Ishikawa (cell line): ENCODE results near the gene GANAB.

ENCODE experiments used
- CEBPB ChIP-seq: IDR thresholded peaks from 2 replicates; pipeline ENCODE4 v1.6.1; 2012
- CREB1 ChIP-seq: IDR thresholded peaks from 2 replicates; pipeline ENCODE4 v1.6.1; 2012; ENCODE audit warnings: low read depth
- EGR1 ChIP-seq: IDR thresholded peaks from 2 replicates; pipeline ENCODE4 v1.6.1; 2012
- EP300 ChIP-seq: IDR thresholded peaks from 2 replicates; pipeline ENCODE4 v1.6.1; 2012; ENCODE audit warnings: borderline replicate concordance
- FOXM1 ChIP-seq: IDR thresholded peaks from 2 replicates; pipeline ENCODE4 v1.6.1; 2012; ENCODE audit warnings: low read depth, borderline replicate concordance
- MAX ChIP-seq: IDR thresholded peaks from 2 replicates; pipeline ENCODE4 v1.6.1; 2012
- NFIC ChIP-seq: IDR thresholded peaks from 2 replicates; pipeline ENCODE4 v1.6.1; 2012
- RAD21 ChIP-seq: IDR thresholded peaks from 2 replicates; pipeline ENCODE4 v1.6.1; 2012; ENCODE audit warnings: low read depth
- TAF1 ChIP-seq: IDR thresholded peaks from 2 replicates; pipeline ENCODE4 v1.6.1; 2012; ENCODE audit warnings: low read depth, mild to moderate bottlenecking
- TCF12 ChIP-seq: IDR thresholded peaks from 2 replicates; pipeline ENCODE4 v1.6.1; 2012; ENCODE audit warnings: low read depth
- TEAD4 ChIP-seq: IDR thresholded peaks from 2 replicates; pipeline ENCODE4 v1.6.1; 2012
- YY1 ChIP-seq: IDR thresholded peaks from 2 replicates; pipeline ENCODE4 v1.6.1; 2012; ENCODE audit warnings: low read depth
- ZBTB7A ChIP-seq: IDR thresholded peaks from 2 replicates; pipeline ENCODE4 v1.6.1; 2012; ENCODE audit warnings: low read depth
- TF ChIP-seq, protein P1 (sequence below): IDR thresholded peaks from 2 replicates; pipeline ENCODE4 v1.6.1; 2012
- TF ChIP-seq, protein P2 (sequence below): IDR thresholded peaks from 2 replicates; pipeline ENCODE4 v1.6.1; 2012; ENCODE audit warnings: low read depth, mild to moderate bottlenecking

Gene GANAB

GRCh38 chr11:62645946-62646824 lies at the start of gene GANAB:
Gene GANAB (minus strand): TSS chr11:62646613. CDS start chr11:62646599, 14 bp downstream.
- TF ChIP-seq EGR1 (no peak), YY1 (peak; percentile 97), TAF1 (peak; percentile 99), RAD21 (no peak), TEAD4 (peak; percentile 40; the same call in 1 of the 2 replicates), CREB1 (peak; percentile 79), TCF12 (peak; percentile 13; the same call in 1 of the 2 replicates), MAX (peak; percentile 63)
- TF ChIP-seq, protein P1, sequence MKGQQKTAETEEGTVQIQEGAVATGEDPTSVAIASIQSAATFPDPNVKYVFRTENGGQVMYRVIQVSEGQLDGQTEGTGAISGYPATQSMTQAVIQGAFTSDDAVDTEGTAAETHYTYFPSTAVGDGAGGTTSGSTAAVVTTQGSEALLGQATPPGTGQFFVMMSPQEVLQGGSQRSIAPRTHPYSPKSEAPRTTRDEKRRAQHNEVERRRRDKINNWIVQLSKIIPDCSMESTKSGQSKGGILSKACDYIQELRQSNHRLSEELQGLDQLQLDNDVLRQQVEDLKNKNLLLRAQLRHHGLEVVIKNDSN, result peak; percentile 31; the same call in 1 of the 2 replicates
- TF ChIP-seq, protein P2, sequence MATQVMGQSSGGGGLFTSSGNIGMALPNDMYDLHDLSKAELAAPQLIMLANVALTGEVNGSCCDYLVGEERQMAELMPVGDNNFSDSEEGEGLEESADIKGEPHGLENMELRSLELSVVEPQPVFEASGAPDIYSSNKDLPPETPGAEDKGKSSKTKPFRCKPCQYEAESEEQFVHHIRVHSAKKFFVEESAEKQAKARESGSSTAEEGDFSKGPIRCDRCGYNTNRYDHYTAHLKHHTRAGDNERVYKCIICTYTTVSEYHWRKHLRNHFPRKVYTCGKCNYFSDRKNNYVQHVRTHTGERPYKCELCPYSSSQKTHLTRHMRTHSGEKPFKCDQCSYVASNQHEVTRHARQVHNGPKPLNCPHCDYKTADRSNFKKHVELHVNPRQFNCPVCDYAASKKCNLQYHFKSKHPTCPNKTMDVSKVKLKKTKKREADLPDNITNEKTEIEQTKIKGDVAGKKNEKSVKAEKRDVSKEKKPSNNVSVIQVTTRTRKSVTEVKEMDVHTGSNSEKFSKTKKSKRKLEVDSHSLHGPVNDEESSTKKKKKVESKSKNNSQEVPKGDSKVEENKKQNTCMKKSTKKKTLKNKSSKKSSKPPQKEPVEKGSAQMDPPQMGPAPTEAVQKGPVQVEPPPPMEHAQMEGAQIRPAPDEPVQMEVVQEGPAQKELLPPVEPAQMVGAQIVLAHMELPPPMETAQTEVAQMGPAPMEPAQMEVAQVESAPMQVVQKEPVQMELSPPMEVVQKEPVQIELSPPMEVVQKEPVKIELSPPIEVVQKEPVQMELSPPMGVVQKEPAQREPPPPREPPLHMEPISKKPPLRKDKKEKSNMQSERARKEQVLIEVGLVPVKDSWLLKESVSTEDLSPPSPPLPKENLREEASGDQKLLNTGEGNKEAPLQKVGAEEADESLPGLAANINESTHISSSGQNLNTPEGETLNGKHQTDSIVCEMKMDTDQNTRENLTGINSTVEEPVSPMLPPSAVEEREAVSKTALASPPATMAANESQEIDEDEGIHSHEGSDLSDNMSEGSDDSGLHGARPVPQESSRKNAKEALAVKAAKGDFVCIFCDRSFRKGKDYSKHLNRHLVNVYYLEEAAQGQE, result no peak

GRCh38 chr11:62694455-62695167 lies 48.2 kb upstream of the GANAB start:
- TF ChIP-seq RAD21 (peak; percentile 69), EP300 (no peak), TAF1 (no peak)

DNA sequence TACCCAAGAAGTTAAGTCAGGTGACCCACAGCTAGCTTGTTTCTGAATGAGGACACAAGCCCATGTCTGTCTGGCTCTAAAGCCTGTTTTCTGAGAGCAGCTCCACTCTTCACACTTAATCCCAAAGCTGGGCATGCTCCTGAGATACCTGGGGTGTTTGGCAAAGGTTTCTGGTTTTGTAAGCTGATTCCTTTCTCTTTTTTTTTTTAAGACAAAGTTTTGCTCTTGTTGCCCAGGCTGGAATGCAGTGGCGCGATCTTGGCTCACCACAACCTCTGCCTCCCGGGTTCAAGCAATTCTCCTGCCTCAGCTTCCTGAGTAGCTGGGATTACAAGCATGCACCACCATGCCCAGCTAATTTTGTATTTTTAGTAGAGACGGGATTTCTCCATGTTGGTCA lies 47.2 kb upstream of the GANAB start:
- TF ChIP-seq MAX (peak; percentile 29; the same call in 1 of the 2 replicates), NFIC (peak; percentile 83), TEAD4 (peak; percentile 67)
- TF ChIP-seq, protein P1, result 0 out of 2 replicates have a peak, but pooled peaks have one; percentile 19

GRCh38 chr11:62689421-62690183 lies 43.2 kb upstream of the GANAB start, which contains the start of gene LRRN4CL:
Gene LRRN4CL (minus strand): TSS chr11:62689530. CDS start chr11:62688508, 1,022 bp downstream.
- no peak for TF ChIP-seq TAF1
- TF ChIP-seq, protein P2, result no peak
- no peak for TF ChIP-seq EP300
- TF ChIP-seq ZBTB7A, result no peak

GRCh38 chr11:62688491-62688890 lies 42.1 kb upstream of the GANAB start:
- no peak for TF ChIP-seq EGR1
- no peak for TF ChIP-seq YY1
- TF ChIP-seq ZBTB7A, result no peak
- TF ChIP-seq MAX, result no peak
- TF ChIP-seq TAF1, result no peak
- no peak for TF ChIP-seq RAD21
- TF ChIP-seq FOXM1, result no peak
- no peak for TF ChIP-seq TCF12
- no peak for TF ChIP-seq CREB1
- TF ChIP-seq TEAD4, result no peak
- TF ChIP-seq NFIC, result no peak
- TF ChIP-seq, protein P1, result no peak
- TF ChIP-seq, protein P2, result no peak
- TF ChIP-seq CEBPB, result no peak
- no peak for TF ChIP-seq EP300
